Activated CD4-positive, alpha-beta T cell treated with anti-CD3 and anti-CD28 coated beads, Interleukin-2, Interleukin-4, amounts not matched to agents 100 ng/mL and 50 ng/mL, durations not matched to agents 16 hours and 8 hours (primary cell): ENCODE measurements around the gene ACOT7.

ENCODE experiments used
- DNase-seq: peaks from one replicate; pipeline ENCODE4 v3.0.0-alpha.2; 2020; ENCODE audit warnings: low spot score

Gene ACOT7

GRCh38 chr1:6424000-6424565 lies 30.5 kb upstream of the ACOT7 start:
- no peak for DNase-seq

GRCh38 chr1:6423321-6423999 lies 29.9 kb upstream of the ACOT7 start:
- peak; percentile 67 for DNase-seq

- no peak for DNase-seq
Measured at GRCh38 chr1:6421266-6421665, 27.7 kb upstream of the ACOT7 start.

- DNase-seq, result peak; percentile 14
Measured at GRCh38 chr1:6420454-6421042, 27.0 kb upstream of the ACOT7 start.

GRCh38 chr1:6419804-6420453 lies 26.4 kb upstream of the ACOT7 start, which contains the start of gene HES2:
Gene HES2, minus strand, starts transcription at chr1:6419919. Its CDS starts 99 bp downstream, at chr1:6419820.
- DNase-seq, result no peak

- DNase-seq, result no peak
Measured at GRCh38 chr1:6419397-6419803, 25.8 kb upstream of the ACOT7 start.

- DNase-seq, result no peak
Measured at GRCh38 chr1:6418668-6419396, 25.3 kb upstream of the ACOT7 start.

- DNase-seq, result no peak
Measured at GRCh38 chr1:6417961-6418667, 24.5 kb upstream of the ACOT7 start.

- no peak for DNase-seq
Measured at GRCh38 chr1:6416906-6417305, 23.3 kb upstream of the ACOT7 start.

- no peak for DNase-seq
Measured at GRCh38 chr1:6416295-6416656, 22.7 kb upstream of the ACOT7 start.

- no peak for DNase-seq
Measured at GRCh38 chr1:6414881-6415626, 21.5 kb upstream of the ACOT7 start.

- peak; percentile 48 for DNase-seq
Measured at GRCh38 chr1:6414443-6414844, 20.9 kb upstream of the ACOT7 start.

- no peak for DNase-seq
Measured at GRCh38 chr1:6412896-6413295, 19.3 kb upstream of the ACOT7 start.

GRCh38 chr1:6410248-6410893 lies 16.8 kb upstream of the ACOT7 start:
- no peak for DNase-seq

GRCh38 chr1:6409733-6410132 lies 16.2 kb upstream of the ACOT7 start:
- no peak for DNase-seq

- DNase-seq, result no peak
Measured at GRCh38 chr1:6409053-6409452, 15.5 kb upstream of the ACOT7 start.

- no peak for DNase-seq
Measured at GRCh38 chr1:6408023-6408422, 14.5 kb upstream of the ACOT7 start.

- DNase-seq, result no peak
Measured at GRCh38 chr1:6401673-6402072, 8.1 kb upstream of the ACOT7 start.

- DNase-seq, result no peak
Measured at GRCh38 chr1:6399294-6399693, 5.7 kb upstream of the ACOT7 start.

GRCh38 chr1:6397844-6398441 lies 4.4 kb upstream of the ACOT7 start:
- no peak for DNase-seq
